Daoy (cell line): ENCODE data around the gene ZMAT3. TPM values are rescaled to one million over a fixed set of nuclear protein-coding genes. Genes with fewer than 3 reads are reported as not detected.
"Not testable (repeated sequence)": the region's sequence is repeated elsewhere in the genome, so short reads cannot be mapped to it uniquely, and the experiment has no call there.

Source experiments
- DNase-seq: peaks from one replicate; pipeline ENCODE4 v3.0.0-alpha.2; 2015; ENCODE audit warnings: low read depth
- total RNA-seq: library from RNA; depleted of rRNA; stranded (reverse); fragments of >200 nt; shearing (Covaris generic); gene quantifications from 2 replicates; pipeline ENCODE4 v1.2.3, GENCODE V29; 2014

ZMAT3 gene
- total RNA-seq, 1 experiment from 2014 or later, result 2.7 TPM

DNA sequence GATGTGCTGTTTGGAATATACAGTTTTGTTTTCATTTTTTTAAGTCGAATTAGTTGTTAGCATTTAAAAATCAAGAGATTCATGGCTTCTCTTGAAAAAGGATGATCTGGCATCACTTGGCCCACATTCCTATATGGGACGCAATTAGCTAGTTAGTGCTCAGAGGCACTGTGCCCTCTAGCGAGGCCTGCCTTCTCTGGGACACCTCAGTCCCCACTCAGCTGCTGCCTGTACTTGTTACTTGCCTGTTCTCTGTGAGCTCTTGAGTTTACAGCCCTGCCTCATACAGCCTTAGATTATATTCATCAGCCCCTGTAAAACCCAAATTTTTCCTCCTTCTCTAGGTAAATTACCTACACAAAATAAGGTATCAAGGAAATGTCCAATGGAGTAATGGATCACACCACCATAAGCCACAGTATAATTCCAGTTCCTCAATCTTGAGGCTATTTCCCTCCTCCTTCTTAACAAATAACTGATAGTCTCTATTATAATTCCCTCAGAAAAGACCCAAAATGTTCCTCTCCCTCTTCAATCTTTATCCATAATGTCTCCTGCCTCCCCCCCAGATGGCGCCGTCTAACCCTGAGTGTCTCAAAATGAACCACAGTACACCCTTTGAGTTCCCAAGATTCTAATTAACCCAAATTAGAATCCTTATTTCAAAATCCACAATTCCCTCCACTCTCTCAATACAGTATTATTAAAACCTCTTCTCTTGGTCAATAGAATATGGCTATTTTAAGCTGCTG is 2.7 kb downstream of the ZMAT3 start:
- peak; percentile 13 for DNase-seq

DNA sequence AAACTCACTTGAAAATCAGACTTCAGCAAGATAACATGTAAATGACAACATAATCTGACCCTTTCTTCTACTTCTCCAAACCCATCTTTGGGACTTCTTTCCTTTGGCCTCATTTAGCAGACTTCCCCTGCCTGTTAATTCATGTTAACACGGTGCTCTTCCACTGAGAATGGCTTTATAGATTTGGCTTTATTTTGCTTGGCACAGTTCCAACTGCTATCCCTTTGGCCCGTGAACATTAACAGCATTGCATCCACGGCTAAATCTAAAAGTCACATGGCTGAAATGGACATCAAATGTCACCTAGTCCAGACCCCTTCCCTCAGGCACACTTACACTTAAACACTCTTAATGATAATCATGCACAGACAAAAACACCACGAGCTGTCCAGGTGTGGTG is 3.8 kb downstream of the ZMAT3 start:
- DNase-seq, result no peak

GRCh38 chr3:179067291-179067690 is 4.3 kb downstream of the ZMAT3 start:
- DNase-seq, result no peak

GRCh38 chr3:179063945-179064560 is 7.6 kb downstream of the ZMAT3 start:
- DNase-seq, result peak; percentile 46

DNA sequence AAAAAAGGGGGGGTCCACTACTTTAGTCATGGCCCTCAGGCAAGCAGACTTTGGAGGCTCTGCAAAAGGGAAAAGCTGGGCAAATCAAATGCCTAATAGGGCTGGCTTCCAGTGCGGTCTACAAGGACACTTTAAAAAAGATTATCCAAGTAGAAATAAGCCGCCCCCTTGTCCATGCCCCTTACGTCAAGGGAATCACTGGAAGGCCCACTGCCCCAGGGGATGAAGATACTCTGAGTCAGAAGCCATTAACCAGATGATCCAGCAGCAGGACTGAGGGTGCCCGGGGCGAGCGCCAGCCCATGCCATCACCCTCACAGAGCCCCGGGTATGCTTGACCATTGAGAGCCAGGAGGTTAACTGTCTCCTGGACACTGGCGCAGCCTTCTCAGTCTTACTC is 15.3 kb downstream of the ZMAT3 start:
- no peak for DNase-seq

GRCh38 chr3:179054565-179054964 is 17.0 kb downstream of the ZMAT3 start:
- DNase-seq, result not testable (repeated sequence)

DNA sequence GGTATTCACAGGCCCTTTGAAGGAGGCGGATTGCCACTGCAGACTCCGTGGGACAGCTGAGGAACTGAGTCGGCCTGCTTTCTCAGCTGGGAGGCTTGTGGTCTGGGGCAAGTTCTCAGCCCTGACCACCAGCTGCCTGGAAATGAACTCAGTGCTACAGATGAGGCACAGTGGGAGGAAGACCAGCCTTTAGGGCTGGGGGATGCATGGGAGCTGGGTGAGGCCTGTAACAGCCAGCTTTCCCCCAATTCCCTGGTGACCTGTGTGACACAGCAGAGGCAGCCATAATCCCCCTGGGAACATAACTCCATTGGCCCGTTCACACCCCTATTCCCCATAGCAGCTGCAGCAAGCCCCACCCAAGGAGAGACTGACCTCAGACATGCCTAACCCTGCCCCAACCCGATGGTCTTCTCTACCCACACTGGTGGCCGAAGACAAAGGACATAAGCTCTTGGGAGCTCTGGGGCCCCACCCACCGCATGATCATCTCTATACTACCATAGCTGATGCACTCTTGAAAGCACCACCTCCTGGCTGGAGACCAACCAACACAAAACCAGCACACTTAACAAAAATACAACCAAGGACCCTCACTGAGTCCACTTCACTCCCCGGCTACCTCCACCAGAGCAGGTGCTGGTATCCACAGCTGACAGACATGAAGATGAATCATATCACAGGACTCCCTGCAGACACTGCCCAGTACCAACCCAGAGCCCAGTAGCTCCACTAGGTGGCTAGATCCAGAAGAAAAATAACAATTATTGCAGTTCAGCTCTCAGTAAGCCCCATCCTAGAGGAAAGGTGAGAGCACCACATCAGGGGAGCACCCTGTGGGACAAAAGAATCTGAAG is 24.9 kb downstream of the ZMAT3 start:
- DNase-seq, result peak; percentile 30

DNA sequence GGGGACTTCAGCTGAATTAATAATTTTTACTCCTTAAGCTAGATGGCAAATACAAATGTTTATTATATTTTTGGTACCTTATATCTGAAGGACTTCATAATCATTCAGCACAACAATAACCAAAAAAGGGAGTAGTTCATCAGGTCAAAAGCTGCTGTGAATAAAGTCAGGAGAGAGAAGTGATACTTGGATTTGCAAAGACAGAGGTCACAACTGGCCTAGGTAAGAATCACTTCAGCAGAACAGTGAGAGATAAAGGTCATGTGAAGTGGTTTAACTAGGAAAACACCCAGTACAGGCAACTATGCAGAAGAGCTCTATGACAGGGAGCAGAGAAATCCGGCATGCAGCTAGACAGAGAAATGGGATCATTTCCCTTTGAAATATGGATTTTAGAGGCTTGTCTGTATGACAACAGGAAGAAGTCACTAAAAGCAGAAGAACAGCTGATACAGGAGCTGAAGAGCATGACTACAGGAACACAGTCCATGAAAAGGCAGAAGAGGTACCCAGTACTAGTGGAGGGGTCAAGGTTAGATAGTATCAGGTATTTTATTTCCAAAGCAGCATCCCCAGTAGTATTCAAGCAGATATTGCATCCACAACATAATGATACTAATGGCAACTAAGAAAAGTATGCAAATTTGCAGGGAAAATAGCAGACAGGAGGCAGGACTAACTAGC is 25.7 kb downstream of the ZMAT3 start:
- DNase-seq, result no peak

DNA sequence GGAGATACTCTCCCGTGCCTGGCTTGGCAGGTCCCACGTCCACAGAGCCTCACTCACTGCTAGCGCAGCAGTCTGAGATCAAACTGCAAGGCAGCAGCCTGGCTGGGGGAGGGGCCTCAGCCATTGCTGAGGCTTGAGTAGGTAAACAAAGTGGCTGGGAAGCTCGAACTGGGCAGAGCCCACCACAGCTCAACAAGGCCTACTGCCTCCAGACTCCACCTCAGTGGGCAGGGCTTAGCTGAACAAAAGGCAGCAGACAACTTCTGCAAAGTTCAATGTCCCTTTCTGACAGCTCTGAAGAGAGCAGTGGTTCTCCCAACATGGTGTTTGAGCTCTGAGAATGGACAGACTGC is 32.7 kb downstream of the ZMAT3 start:
- not testable (repeated sequence) for DNase-seq

DNA sequence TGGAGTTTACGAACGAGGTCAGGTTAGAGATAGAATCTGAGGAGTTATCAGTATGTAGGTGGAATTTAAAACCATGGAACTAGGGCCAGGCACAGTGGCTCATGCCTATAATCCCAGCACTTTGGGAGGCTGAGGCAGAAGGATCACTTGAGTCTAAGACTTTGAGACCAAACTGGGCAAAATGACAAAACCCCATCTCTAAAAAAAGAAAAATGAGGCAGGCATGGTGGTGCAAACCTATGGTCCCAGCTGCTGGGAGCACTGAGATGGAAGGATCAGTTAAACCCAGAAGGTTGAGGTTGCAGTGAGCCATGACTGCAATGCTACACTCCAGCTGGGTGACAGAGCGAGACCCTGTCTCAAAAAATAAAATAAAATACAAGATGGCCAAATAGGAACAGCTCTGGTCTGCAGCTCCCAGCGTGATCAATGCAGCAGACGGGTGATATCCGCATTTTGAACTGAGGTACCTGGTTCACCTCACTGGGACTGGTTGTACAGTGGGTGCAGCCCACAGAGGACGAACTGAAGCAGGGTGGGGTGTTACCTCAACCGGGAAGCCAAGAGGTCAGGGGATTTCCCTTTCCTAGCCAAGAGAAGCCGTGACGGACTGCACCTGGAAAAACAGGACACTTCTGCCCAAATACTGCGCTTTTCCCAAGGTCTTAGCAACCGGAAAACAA is 33.3 kb downstream of the ZMAT3 start:
- no peak for DNase-seq

DNA sequence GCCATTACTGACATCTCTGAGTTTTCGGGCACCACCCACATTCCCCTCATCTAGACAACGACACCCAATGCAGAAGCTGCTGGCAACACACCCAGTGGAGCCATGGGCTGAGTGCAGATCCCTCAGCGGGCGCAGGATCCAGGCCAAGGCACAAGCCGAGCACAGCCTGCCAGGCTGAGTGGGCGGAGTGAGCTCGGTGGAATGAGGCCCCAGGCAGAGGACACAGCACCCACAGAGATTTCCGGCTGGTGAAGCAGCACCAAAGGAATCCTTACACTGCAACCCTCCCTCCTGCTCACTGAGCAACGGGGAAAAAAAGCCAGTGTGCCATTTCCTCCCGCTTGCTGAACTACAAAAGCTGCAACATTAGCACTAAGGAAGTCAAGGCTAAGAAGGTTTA is 34.3 kb downstream of the ZMAT3 start:
- DNase-seq, result peak; percentile 96

DNA sequence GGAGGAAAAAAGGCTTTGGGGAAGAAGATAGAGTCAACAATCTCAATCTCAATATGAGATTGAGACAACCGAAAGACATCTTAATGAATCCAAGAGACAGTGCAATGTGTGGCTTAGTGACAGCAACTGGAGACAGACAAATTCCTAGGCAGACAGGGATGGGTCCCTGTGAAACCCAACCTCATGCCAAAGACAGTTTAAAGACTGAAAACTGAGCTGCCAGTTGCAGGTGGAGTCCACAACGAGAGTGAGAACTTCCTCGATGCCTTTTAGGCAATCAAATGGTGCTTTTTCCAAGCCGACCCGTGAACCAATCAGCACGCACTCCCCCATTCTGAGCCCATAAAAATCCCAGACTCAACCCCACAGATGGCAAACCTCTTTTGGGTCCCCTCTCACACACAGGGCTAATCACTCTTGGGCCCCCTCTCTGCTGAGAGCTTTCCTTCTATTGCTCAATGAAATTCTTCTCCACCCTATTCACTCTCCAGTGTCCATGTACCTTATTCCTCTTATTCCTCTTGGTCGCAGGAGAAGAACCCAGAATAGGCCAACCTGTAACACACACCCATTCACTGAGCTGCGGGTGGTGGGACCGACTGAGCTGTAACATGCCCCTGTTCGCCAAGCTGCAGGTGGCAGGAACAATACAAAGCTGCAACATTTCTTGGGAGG is 34.8 kb downstream of the ZMAT3 start:
- DNase-seq, result no peak

DNA sequence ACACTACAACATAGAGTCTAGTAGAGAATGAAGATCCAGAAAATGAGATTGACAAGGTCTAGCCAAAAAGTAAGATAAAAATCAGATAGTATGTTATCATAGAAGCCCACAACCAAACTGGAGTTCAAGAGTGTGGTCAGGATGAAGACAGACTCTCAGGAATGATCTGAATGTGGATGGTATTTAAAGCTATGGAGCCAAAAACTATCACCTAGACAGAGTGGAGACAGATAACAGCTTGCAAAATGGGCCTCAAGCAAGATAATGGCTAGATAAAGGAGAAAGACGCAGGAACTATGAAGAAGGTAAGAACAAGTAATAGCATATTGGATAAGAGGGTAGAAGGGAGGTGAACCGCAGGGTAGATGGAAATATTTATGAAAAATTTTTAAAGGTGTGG is 35.4 kb downstream of the ZMAT3 start:
- DNase-seq, result peak; percentile 13

GRCh38 chr3:179035232-179035631 is 36.4 kb downstream of the ZMAT3 start:
- no peak for DNase-seq

- DNase-seq, result not testable (repeated sequence)
These were observed 38.3 kb downstream of the ZMAT3 start for GRCh38 chr3:179033304-179033657.

- not testable (repeated sequence) for DNase-seq
These were observed 38.9 kb downstream of the ZMAT3 start for GRCh38 chr3:179032454-179033303.

DNA sequence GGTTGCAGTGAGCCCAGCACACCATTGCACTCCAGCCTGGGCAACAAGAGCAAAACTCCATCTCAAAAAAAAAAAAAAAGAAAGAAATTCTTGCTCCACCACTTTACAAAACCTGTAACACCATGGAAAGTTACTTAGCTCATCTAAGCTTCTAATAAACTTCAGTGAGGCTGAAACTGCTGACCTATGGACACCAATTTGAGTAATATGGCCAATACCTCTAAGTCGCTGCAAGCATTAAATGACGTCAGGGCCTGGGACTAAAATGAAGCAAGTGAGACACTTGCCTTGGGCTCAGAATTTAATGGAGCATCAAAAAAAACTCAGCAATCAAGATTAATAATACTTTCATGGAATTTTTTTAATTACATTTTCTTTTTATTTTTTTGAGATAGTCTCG is 42.5 kb downstream of the ZMAT3 start:
- DNase-seq, result no peak

DNA sequence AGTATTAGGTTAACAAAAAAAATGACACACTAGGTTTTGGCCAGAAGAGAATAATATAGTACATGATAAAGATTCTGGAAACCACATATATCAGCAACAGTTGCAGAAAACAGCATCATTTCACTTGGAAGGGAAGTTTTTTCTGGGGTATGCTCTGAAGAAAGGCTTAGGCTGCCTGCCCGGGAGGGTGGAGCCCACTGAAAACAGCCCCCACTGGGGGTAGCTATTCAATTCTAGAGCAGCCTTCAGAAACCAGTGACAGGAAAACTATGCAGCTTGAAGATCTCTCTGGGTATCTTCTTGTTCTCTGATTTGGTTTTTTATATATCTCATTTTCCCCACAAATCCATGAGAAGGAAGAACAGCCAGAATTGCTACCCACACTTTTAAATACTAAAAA is 43.2 kb downstream of the ZMAT3 start:
- no peak for DNase-seq

GRCh38 chr3:179027326-179027900 is 44.2 kb downstream of the ZMAT3 start:
- DNase-seq, result no peak

- DNase-seq, result no peak
These were observed 45.0 kb downstream of the ZMAT3 start for GRCh38 chr3:179026636-179027035.
